ENCODE data around the gene PMM1. TPM values are rescaled to one million over a fixed set of nuclear protein-coding genes. Genes with fewer than 3 reads are reported as not detected.

Gene PMM1
- total and polyA plus RNA-seq, 2 of the 13 experiments (the other 11 are each of a cell fraction or from before 2014, with no cell fraction given): 17.8 to 95.6 TPM

- TF ChIP-seq MAZ (IDR thresholded peaks at IDR 0.05; ENCODE audit: borderline replicate concordance, low read depth, low read length): peak; percentile 20; the same call in 1 of the 2 replicates
- TF ChIP-seq MAZ (CRISPR knock-in tag; IDR thresholded peaks at IDR 0.05; ENCODE audit: low read depth): 0 out of 2 replicates have a peak, but pooled peaks have one; percentile 3
- no peak for TF ChIP-seq TEAD2 (CRISPR knock-in tag; IDR thresholded peaks at IDR 0.05)
- 0 out of 2 replicates have a peak, but pooled peaks have one; percentile 13 for TF ChIP-seq KDM5B (CRISPR knock-in tag; IDR thresholded peaks at IDR 0.05; ENCODE audit: borderline replicate concordance)
- TF ChIP-seq ZNF709 (CRISPR knock-in tag; IDR thresholded peaks at IDR 0.05): peak; percentile 48; the same call in 1 of the 2 replicates
- 0 out of 2 replicates have a peak, but pooled peaks have one; percentile 13 for TF ChIP-seq ZNF691 (CRISPR knock-in tag; IDR thresholded peaks at IDR 0.05; ENCODE audit: borderline replicate concordance, low read depth)
- no peak for TF ChIP-seq TSC22D2 (CRISPR knock-in tag; IDR thresholded peaks at IDR 0.05; ENCODE audit: borderline replicate concordance)
- TF ChIP-seq NR2F6 (IDR thresholded peaks at IDR 0.05): no peak
- TF ChIP-seq NR2F6 (CRISPR knock-in tag; IDR thresholded peaks at IDR 0.05): 0 out of 2 replicates have a peak, but pooled peaks have one; percentile 10
- TF ChIP-seq SALL2 (CRISPR knock-in tag; IDR thresholded peaks at IDR 0.05): 0 out of 2 replicates have a peak, but pooled peaks have one; percentile 16
- TF ChIP-seq ZNF772 (CRISPR knock-in tag; IDR thresholded peaks at IDR 0.05): 0 out of 2 replicates have a peak, but pooled peaks have one; percentile 60
- peak; percentile 46; the same call in 1 of the 2 replicates for TF ChIP-seq ZBTB26 (CRISPR knock-in tag; IDR thresholded peaks at IDR 0.05; ENCODE audit: borderline replicate concordance)
- TF ChIP-seq ZSCAN31 (CRISPR knock-in tag; IDR thresholded peaks at IDR 0.05; ENCODE audit: low read depth): 0 out of 2 replicates have a peak, but pooled peaks have one; percentile 43
- TF ChIP-seq HMGXB4 (CRISPR knock-in tag; IDR thresholded peaks at IDR 0.05; ENCODE audit: borderline replicate concordance in 1 of 2, low read depth in 1 of 2): peak in 1 of 2 experiments; percentile 55; a peak in 1 of 4 replicates
- TF ChIP-seq ZNF572 (CRISPR knock-in tag; IDR thresholded peaks at IDR 0.05): 0 out of 2 replicates have a peak, but pooled peaks have one; percentile 4
- no peak for TF ChIP-seq CBX1 (IDR thresholded peaks at IDR 0.05; ENCODE audit: low read depth)
- TF ChIP-seq ZNF205 (CRISPR knock-in tag; IDR thresholded peaks at IDR 0.05): 0 out of 2 replicates have a peak, but pooled peaks have one; percentile 14
- TF ChIP-seq ZNF704 (CRISPR knock-in tag; IDR thresholded peaks at IDR 0.05; ENCODE audit: borderline replicate concordance): peak; percentile 54; the same call in 1 of the 2 replicates
- TF ChIP-seq ZNF773 (CRISPR knock-in tag; IDR thresholded peaks at IDR 0.05; ENCODE audit: borderline replicate concordance): 0 out of 2 replicates have a peak, but pooled peaks have one; percentile 2
- no peak for TF ChIP-seq MEIS2 (CRISPR knock-in tag; IDR thresholded peaks at IDR 0.05)
Measured at GRCh38 chr22:41619979-41620588, 30.4 kb upstream of the PMM1 start (continued).

All from HepG2 (cell line).